Prostate gland (tissue), 2 donors: ENCODE measurements around the gene GKAP1.

Experiments used
- POLR2A ChIP-seq: fragments of 450-650 bp; IDR thresholded peaks from one replicate; pipeline ENCODE4 v1.6.1; 2016; ENCODE audit warnings: antibody characterized with exemption, mild to moderate bottlenecking
- POLR2AphosphoS5 ChIP-seq: sonication (generic); formaldehyde crosslinking; IDR thresholded peaks from one replicate; pipeline ENCODE4 v1.6.1; 2017; ENCODE audit warnings: antibody characterized with exemption
- TF ChIP-seq, protein P1 (sequence below), 4 experiments: fragments of 200-600 bp in 2 of 4; fragments of 450-650 bp in 2 of 4; sonication (generic) in 2 of 4; IDR thresholded peaks; 1 replicate in 3 of 4; 2 replicates in 1 of 4; pipeline ENCODE4 v1.5.1; 2016 to 2019; ENCODE audit warnings: antibody characterized with exemption in 4 of 4, mild to moderate bottlenecking in 2 of 4, moderate library complexity in 2 of 4

DNA sequence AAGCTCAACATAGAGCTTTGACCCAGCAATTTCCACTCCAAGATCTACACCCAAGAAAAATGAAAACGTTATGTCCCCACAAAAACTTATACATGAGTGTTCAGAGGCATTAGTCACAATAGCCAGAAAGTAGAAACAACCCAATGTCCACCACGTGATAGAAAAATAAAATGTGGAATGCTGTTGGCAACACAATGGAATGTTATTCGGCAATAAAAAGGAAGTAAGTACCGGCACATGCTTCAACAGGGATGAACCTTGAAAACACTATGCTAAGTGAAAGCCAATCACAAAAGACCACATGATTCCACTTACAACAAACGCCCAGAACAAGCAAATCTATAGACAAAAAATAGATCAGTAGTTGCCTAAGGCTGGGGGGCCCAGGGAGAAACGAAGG, 115.8 kb downstream of the GKAP1 start:
- TF ChIP-seq POLR2AphosphoS5 (peak; percentile 67), POLR2A (no peak)
- TF ChIP-seq, protein P1, sequence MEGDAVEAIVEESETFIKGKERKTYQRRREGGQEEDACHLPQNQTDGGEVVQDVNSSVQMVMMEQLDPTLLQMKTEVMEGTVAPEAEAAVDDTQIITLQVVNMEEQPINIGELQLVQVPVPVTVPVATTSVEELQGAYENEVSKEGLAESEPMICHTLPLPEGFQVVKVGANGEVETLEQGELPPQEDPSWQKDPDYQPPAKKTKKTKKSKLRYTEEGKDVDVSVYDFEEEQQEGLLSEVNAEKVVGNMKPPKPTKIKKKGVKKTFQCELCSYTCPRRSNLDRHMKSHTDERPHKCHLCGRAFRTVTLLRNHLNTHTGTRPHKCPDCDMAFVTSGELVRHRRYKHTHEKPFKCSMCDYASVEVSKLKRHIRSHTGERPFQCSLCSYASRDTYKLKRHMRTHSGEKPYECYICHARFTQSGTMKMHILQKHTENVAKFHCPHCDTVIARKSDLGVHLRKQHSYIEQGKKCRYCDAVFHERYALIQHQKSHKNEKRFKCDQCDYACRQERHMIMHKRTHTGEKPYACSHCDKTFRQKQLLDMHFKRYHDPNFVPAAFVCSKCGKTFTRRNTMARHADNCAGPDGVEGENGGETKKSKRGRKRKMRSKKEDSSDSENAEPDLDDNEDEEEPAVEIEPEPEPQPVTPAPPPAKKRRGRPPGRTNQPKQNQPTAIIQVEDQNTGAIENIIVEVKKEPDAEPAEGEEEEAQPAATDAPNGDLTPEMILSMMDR (IDR thresholded peaks at IDR 0.05): no peak
